IMR-90 (cell line): ENCODE results near the gene LRRC61.
"Not testable (repeated sequence)": the region's sequence is repeated elsewhere in the genome, so short reads cannot be mapped to it uniquely, and the experiment has no call there.

ENCODE experiments used
- BHLHE40 ChIP-seq: fragments of 150-350 bp; IDR thresholded peaks from 2 replicates; pipeline ENCODE4 v1.6.1; 2016; ENCODE audit warnings: mild to moderate bottlenecking, low read depth, low read length
- CEBPB ChIP-seq: IDR thresholded peaks from 2 replicates; pipeline ENCODE4 v1.6.1; 2012; ENCODE audit warnings: low read depth, low read length, improper control_type of control experiment
- MAFK ChIP-seq: IDR thresholded peaks from 2 replicates; pipeline ENCODE4 v1.6.1; 2012; ENCODE audit warnings: low read depth, low read length, improper control_type of control experiment
- MAZ ChIP-seq: IDR thresholded peaks from 2 replicates; pipeline ENCODE4 v1.6.1; 2012; ENCODE audit warnings: low read depth, mild to moderate bottlenecking, low read length, improper control_type of control experiment, moderate library complexity, borderline replicate concordance
- MXI1 ChIP-seq: IDR thresholded peaks from 2 replicates; pipeline ENCODE4 v1.6.1; 2012; ENCODE audit warnings: low read depth, mild to moderate bottlenecking, low read length, moderate library complexity, borderline replicate concordance
- NFE2L2 ChIP-seq: fragments of 150-350 bp; IDR thresholded peaks from 2 replicates; pipeline ENCODE4 v1.6.1; 2016; ENCODE audit warnings: low read depth, mild to moderate bottlenecking, low read length
- POLR2A ChIP-seq: IDR thresholded peaks from 2 replicates; pipeline ENCODE4 v1.6.1; 2012; ENCODE audit warnings: mild to moderate bottlenecking, low read depth, low read length
- RAD21 ChIP-seq: IDR thresholded peaks from 2 replicates; pipeline ENCODE4 v1.6.1; 2012; ENCODE audit warnings: low read length, improper control_type of control experiment
- RCOR1 ChIP-seq: IDR thresholded peaks from 2 replicates; pipeline ENCODE4 v1.6.1; 2012; ENCODE audit warnings: mild to moderate bottlenecking, low read length, improper control_type of control experiment; ENCODE audit not compliant: insufficient replicate concordance
- RFX5 ChIP-seq: IDR thresholded peaks from 2 replicates; pipeline ENCODE4 v1.8.0; 2012; ENCODE audit warnings: low read depth, mild to moderate bottlenecking, low read length, moderate library complexity
- SMC3 ChIP-seq: fragments of 150-350 bp; IDR thresholded peaks from 2 replicates; pipeline ENCODE4 v1.6.1; 2016; ENCODE audit warnings: low read depth, mild to moderate bottlenecking, antibody characterized with exemption, low read length, moderate library complexity
- TF ChIP-seq, protein P1 (sequence below): fragments of 150-350 bp; IDR thresholded peaks from 2 replicates; pipeline ENCODE4 v1.6.1; 2016; ENCODE audit warnings: low read depth, mild to moderate bottlenecking, low read length, moderate library complexity, borderline replicate concordance
- TF ChIP-seq, protein P2 (sequence below): conservative IDR thresholded peaks from 2 replicates; pipeline ENCODE4 v1.5.1; 2012; ENCODE audit warnings: mild to moderate bottlenecking, low read depth, low read length, improper control_type of control experiment
- TF ChIP-seq, protein P3 (sequence below): fragments of 150-350 bp; IDR thresholded peaks from 2 replicates; pipeline ENCODE4 v1.6.1; 2017; ENCODE audit warnings: mild to moderate bottlenecking, antibody characterized with exemption, low read length, low read depth

DNA sequence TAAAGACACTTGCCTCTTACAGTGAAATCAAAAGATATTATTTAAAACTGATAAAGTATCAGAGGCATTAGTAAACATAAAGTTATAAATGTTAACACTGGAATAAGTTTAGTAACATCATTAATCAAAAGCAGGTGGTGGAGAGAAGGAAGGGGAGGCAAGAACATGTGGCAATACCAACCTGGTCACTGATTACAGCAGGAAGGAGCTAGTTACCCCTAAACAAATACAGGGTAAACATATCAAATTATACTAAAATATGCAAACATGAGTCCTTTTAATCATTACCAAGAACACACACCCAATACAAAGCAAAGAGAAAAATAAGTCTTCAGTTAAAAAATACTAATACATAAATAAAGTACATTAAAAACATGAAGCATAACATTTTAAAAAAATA is 25.2 kb upstream of the LRRC61 start:
- not testable (repeated sequence) for TF ChIP-seq NFE2L2, BHLHE40, RAD21, MAZ, MAFK, MXI1, RCOR1, RFX5, CEBPB, SMC3, POLR2A
- TF ChIP-seq, protein P1, sequence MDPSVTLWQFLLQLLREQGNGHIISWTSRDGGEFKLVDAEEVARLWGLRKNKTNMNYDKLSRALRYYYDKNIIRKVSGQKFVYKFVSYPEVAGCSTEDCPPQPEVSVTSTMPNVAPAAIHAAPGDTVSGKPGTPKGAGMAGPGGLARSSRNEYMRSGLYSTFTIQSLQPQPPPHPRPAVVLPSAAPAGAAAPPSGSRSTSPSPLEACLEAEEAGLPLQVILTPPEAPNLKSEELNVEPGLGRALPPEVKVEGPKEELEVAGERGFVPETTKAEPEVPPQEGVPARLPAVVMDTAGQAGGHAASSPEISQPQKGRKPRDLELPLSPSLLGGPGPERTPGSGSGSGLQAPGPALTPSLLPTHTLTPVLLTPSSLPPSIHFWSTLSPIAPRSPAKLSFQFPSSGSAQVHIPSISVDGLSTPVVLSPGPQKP, result not testable (repeated sequence)
- TF ChIP-seq, protein P2, sequence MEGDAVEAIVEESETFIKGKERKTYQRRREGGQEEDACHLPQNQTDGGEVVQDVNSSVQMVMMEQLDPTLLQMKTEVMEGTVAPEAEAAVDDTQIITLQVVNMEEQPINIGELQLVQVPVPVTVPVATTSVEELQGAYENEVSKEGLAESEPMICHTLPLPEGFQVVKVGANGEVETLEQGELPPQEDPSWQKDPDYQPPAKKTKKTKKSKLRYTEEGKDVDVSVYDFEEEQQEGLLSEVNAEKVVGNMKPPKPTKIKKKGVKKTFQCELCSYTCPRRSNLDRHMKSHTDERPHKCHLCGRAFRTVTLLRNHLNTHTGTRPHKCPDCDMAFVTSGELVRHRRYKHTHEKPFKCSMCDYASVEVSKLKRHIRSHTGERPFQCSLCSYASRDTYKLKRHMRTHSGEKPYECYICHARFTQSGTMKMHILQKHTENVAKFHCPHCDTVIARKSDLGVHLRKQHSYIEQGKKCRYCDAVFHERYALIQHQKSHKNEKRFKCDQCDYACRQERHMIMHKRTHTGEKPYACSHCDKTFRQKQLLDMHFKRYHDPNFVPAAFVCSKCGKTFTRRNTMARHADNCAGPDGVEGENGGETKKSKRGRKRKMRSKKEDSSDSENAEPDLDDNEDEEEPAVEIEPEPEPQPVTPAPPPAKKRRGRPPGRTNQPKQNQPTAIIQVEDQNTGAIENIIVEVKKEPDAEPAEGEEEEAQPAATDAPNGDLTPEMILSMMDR, result not testable (repeated sequence)
- TF ChIP-seq, protein P3, sequence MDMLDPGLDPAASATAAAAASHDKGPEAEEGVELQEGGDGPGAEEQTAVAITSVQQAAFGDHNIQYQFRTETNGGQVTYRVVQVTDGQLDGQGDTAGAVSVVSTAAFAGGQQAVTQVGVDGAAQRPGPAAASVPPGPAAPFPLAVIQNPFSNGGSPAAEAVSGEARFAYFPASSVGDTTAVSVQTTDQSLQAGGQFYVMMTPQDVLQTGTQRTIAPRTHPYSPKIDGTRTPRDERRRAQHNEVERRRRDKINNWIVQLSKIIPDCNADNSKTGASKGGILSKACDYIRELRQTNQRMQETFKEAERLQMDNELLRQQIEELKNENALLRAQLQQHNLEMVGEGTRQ, result not testable (repeated sequence)
